ENCODE data around the gene KCTD13. TPM values are rescaled to one million over a fixed set of nuclear protein-coding genes. Genes with fewer than 3 reads are reported as not detected.

Gene KCTD13
- total RNA-seq, 1 experiment from 2014 or later, result 32.4 TPM

- no peak overlapping the region for H3K4me3 ChIP-seq (ENCODE audit: low read depth, low read length, poor library complexity, severe bottlenecking)
- BruUV-seq (replicated peaks), result no TSS peak
- ChIA-PET CTCF (no interaction called here), POLR2A (ENCODE audit: low non-redundant PET) (no interaction called here)
- no peaks in the 10 kb centered on the region for H3K36me3 ChIP-seq (ENCODE audit: insufficient read depth, low read length, poor library complexity, severe bottlenecking)
- no peak overlapping the region for H3K27ac ChIP-seq (ENCODE audit: low read depth, low read length, poor library complexity, severe bottlenecking)
- TF ChIP-seq EZH2 (IDR thresholded peaks at IDR 0.05; ENCODE audit: borderline replicate concordance, low read depth, low read length, poor library complexity, severe bottlenecking), result no peak
- TF ChIP-seq, protein P1, sequence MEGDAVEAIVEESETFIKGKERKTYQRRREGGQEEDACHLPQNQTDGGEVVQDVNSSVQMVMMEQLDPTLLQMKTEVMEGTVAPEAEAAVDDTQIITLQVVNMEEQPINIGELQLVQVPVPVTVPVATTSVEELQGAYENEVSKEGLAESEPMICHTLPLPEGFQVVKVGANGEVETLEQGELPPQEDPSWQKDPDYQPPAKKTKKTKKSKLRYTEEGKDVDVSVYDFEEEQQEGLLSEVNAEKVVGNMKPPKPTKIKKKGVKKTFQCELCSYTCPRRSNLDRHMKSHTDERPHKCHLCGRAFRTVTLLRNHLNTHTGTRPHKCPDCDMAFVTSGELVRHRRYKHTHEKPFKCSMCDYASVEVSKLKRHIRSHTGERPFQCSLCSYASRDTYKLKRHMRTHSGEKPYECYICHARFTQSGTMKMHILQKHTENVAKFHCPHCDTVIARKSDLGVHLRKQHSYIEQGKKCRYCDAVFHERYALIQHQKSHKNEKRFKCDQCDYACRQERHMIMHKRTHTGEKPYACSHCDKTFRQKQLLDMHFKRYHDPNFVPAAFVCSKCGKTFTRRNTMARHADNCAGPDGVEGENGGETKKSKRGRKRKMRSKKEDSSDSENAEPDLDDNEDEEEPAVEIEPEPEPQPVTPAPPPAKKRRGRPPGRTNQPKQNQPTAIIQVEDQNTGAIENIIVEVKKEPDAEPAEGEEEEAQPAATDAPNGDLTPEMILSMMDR (conservative IDR thresholded peaks at IDR 0.05; ENCODE audit: low read depth, low read length), result no peak
- no peaks in the 10 kb centered on the region for H3K4me1 ChIP-seq (ENCODE audit: insufficient read depth, low read length, poor library complexity, severe bottlenecking)
- H3K9me3 ChIP-seq (ENCODE audit: low read depth, low read length, poor library complexity, severe bottlenecking), result no peaks in the 10 kb centered on the region
- DNase-seq (ENCODE audit: low spot score), result no peak
- intact Hi-C loops (cut with micrococcal nuclease; ENCODE audit: unreplicated experiment), result no loop called here
- H3K27me3 ChIP-seq (replicated peaks; ENCODE audit: insufficient read depth, low read depth, low read length, poor library complexity), result no peaks in the 10 kb centered on the region
These were observed 25.8 kb upstream of the KCTD13 start for GRCh38 chr16:29951625-29952365.

GRCh38 chr16:29950806-29951461, 24.9 kb upstream of the KCTD13 start:
- no peak for DNase-seq (ENCODE audit: low spot score)
- no peaks in the 10 kb centered on the region for H3K27me3 ChIP-seq (replicated peaks; ENCODE audit: insufficient read depth, low read depth, low read length, poor library complexity)
- H3K27ac ChIP-seq (ENCODE audit: low read depth, low read length, poor library complexity, severe bottlenecking), result no peak overlapping the region
- intact Hi-C loops (cut with micrococcal nuclease; ENCODE audit: unreplicated experiment), result no loop called here
- no peaks in the 10 kb centered on the region for H3K9me3 ChIP-seq (ENCODE audit: low read depth, low read length, poor library complexity, severe bottlenecking)
- H3K4me1 ChIP-seq (ENCODE audit: insufficient read depth, low read length, poor library complexity, severe bottlenecking), result no peaks in the 10 kb centered on the region
- BruUV-seq (replicated peaks), result no TSS peak
- no peak for TF ChIP-seq EZH2 (IDR thresholded peaks at IDR 0.05; ENCODE audit: borderline replicate concordance, low read depth, low read length, poor library complexity, severe bottlenecking)
- TF ChIP-seq, protein P1 (conservative IDR thresholded peaks at IDR 0.05; ENCODE audit: low read depth, low read length), result no peak
- ChIA-PET CTCF (no interaction called here), POLR2A (ENCODE audit: low non-redundant PET) (no interaction called here)
- no peaks in the 10 kb centered on the region for H3K36me3 ChIP-seq (ENCODE audit: insufficient read depth, low read length, poor library complexity, severe bottlenecking)
- H3K4me3 ChIP-seq (ENCODE audit: low read depth, low read length, poor library complexity, severe bottlenecking), result no peak overlapping the region

GRCh38 chr16:29947897-29948296, 21.9 kb upstream of the KCTD13 start:
- H3K4me1 ChIP-seq (ENCODE audit: insufficient read depth, low read length, poor library complexity, severe bottlenecking), result peaks cover 12% of the 10 kb centered on the region
- H3K27ac ChIP-seq (ENCODE audit: low read depth, low read length, poor library complexity, severe bottlenecking), result no peak overlapping the region
- no peak overlapping the region for H3K4me3 ChIP-seq (ENCODE audit: low read depth, low read length, poor library complexity, severe bottlenecking)
- no peaks in the 10 kb centered on the region for H3K9me3 ChIP-seq (ENCODE audit: low read depth, low read length, poor library complexity, severe bottlenecking)
- intact Hi-C loops (cut with micrococcal nuclease; ENCODE audit: unreplicated experiment), result no loop called here
- no TSS peak for BruUV-seq (replicated peaks)
- ChIA-PET POLR2A (ENCODE audit: low non-redundant PET) (interaction anchor here (0.7 kb wide), 2 partner anchors 32 to 684 kb away, joined by 4 read pairs; no protein-coding TSS in a partner anchor), CTCF (interaction anchor here (0.5 kb wide), 1 partner anchor 14 kb away, joined by 3 read pairs; the partner anchor contains the start of gene TMEM219)
- no peaks in the 10 kb centered on the region for H3K27me3 ChIP-seq (replicated peaks; ENCODE audit: insufficient read depth, low read depth, low read length, poor library complexity)
- TF ChIP-seq, protein P1 (conservative IDR thresholded peaks at IDR 0.05; ENCODE audit: low read depth, low read length), result no peak
- no peak for TF ChIP-seq EZH2 (IDR thresholded peaks at IDR 0.05; ENCODE audit: borderline replicate concordance, low read depth, low read length, poor library complexity, severe bottlenecking)
- no peak for DNase-seq (ENCODE audit: low spot score)
- H3K36me3 ChIP-seq (ENCODE audit: insufficient read depth, low read length, poor library complexity, severe bottlenecking), result no peaks in the 10 kb centered on the region

All from A673 (cell line).